WTC11 (cell line): ENCODE data around the gene LSR. TPM values are rescaled to one million over a fixed set of nuclear protein-coding genes. Genes with fewer than 3 reads are reported as not detected.

Experiments used
- ATAC-seq: fragments of 200-7000 bp; cut with Tn5 transposase; 2 replicates; pipeline ENCODE4 v1.10.0; 2021; ENCODE audit warnings: mild to moderate bottlenecking, moderate library complexity
- CTCF ChIA-PET: fragments of 300-600 bp; sonication (Branson Sonifier 250); formaldehyde crosslinking; loops from one replicate; lab custom pipeline; 2021; ENCODE audit warnings: antibody characterized with exemption; lab: Charles Lee
- POLR2A ChIA-PET: fragments of 350-600 bp; sonication (Branson Sonifier 250); formaldehyde crosslinking; loops from one replicate; lab custom pipeline; 2021; ENCODE audit warnings: antibody characterized with exemption; lab: Charles Lee
- DNase-seq: peaks from one replicate; pipeline ENCODE4 v3.0.0; 2021; ENCODE audit warnings: low spot score
- H3K27ac Mint-ChIP-seq: 2 replicates; pipeline ENCODE4 v1.8.0; 2021; ENCODE audit warnings: mixed read lengths
- H3K27me3 Mint-ChIP-seq: 2 replicates; pipeline ENCODE4 v1.8.0; 2021; ENCODE audit warnings: low read depth, mild to moderate bottlenecking, moderate library complexity, mixed read lengths
- H3K36me3 Mint-ChIP-seq: 2 replicates; pipeline ENCODE4 v1.8.0; 2021; ENCODE audit warnings: mixed read lengths
- H3K4me1 Mint-ChIP-seq: 2 replicates; pipeline ENCODE4 v1.8.0; 2022; ENCODE audit warnings: mixed read lengths
- H3K4me3 Mint-ChIP-seq: 2 replicates; pipeline ENCODE4 v1.8.0; 2021; ENCODE audit warnings: mild to moderate bottlenecking, moderate library complexity, mixed read lengths
- H3K9me3 Mint-ChIP-seq: 2 replicates; pipeline ENCODE4 v1.8.0; 2021; ENCODE audit warnings: mixed read lengths
- EMX1 ChIP-seq: fragments of 250-450 bp; sonication (Bioruptor Pico); IDR thresholded peaks from 2 replicates; pipeline ENCODE4 v1.8.0; 2021; ENCODE audit warnings: mild to moderate bottlenecking
- FOXJ3 ChIP-seq: sonication (generic); formaldehyde crosslinking; IDR thresholded peaks from 2 replicates; pipeline ENCODE4 v1.9.0; 2021; ENCODE audit warnings: missing genetic modification reagents, mild to moderate bottlenecking, borderline replicate concordance
- JUN ChIP-seq: sonication (generic); formaldehyde crosslinking; IDR thresholded peaks from 2 replicates; pipeline ENCODE4 v1.8.0; 2023; ENCODE audit warnings: mild to moderate bottlenecking, missing genetic modification reagents
- MXD4 ChIP-seq: fragments of 250-450 bp; sonication (Bioruptor Pico); IDR thresholded peaks from 2 replicates; pipeline ENCODE4 v1.8.0; 2021; ENCODE audit warnings: mild to moderate bottlenecking, moderate library complexity, borderline replicate concordance
- NR1H2 ChIP-seq: sonication (generic); formaldehyde crosslinking; IDR thresholded peaks from 2 replicates; pipeline ENCODE4 v1.9.0; 2021; ENCODE audit warnings: mild to moderate bottlenecking, moderate library complexity, missing genetic modification reagents
- OVOL2 ChIP-seq: fragments of 250-450 bp; sonication (Bioruptor Pico); IDR thresholded peaks from 2 replicates; pipeline ENCODE4 v1.9.0; 2021; ENCODE audit warnings: mild to moderate bottlenecking, borderline replicate concordance
- TCF7 ChIP-seq: sonication (generic); formaldehyde crosslinking; IDR thresholded peaks from 2 replicates; pipeline ENCODE4 v1.8.0; 2022; ENCODE audit warnings: mild to moderate bottlenecking, low read depth, missing genetic modification reagents, moderate library complexity
- TEAD1 ChIP-seq: sonication (generic); formaldehyde crosslinking; IDR thresholded peaks from 2 replicates; pipeline ENCODE4 v1.8.0; 2022; ENCODE audit warnings: mild to moderate bottlenecking, missing genetic modification reagents
- TEAD4 ChIP-seq: sonication (generic); formaldehyde crosslinking; IDR thresholded peaks from 2 replicates; pipeline ENCODE4 v1.8.0; 2022; ENCODE audit warnings: mild to moderate bottlenecking, missing genetic modification reagents
- total RNA-seq: library from RNA; stranded (reverse); gene quantifications from 3 replicates; pipeline ENCODE4 v1.2.3, GENCODE V29; 2021
- TF ChIP-seq, protein P1 (sequence below): sonication (generic); formaldehyde crosslinking; IDR thresholded peaks from 2 replicates; pipeline ENCODE4 v1.8.1; 2022; ENCODE audit warnings: low read depth, missing genetic modification reagents, borderline replicate concordance
- TF ChIP-seq, protein P2 (sequence below): sonication (generic); formaldehyde crosslinking; IDR thresholded peaks from 2 replicates; pipeline ENCODE4 v1.8.0; 2023; ENCODE audit warnings: missing genetic modification reagents
- TF ChIP-seq, protein P3 (sequence below): sonication (generic); formaldehyde crosslinking; IDR thresholded peaks from 2 replicates; pipeline ENCODE4 v1.8.1; 2022; ENCODE audit warnings: mild to moderate bottlenecking, missing genetic modification reagents, moderate library complexity, borderline replicate concordance
- TF ChIP-seq, protein P4 (sequence below): sonication (generic); formaldehyde crosslinking; IDR thresholded peaks from 2 replicates; pipeline ENCODE4 v1.8.1; 2023; ENCODE audit warnings: mild to moderate bottlenecking, missing genetic modification reagents
- TF ChIP-seq, protein P5 (sequence below): fragments of 250-450 bp; sonication (Bioruptor Pico); IDR thresholded peaks from 2 replicates; pipeline ENCODE4 v1.9.0; 2021; ENCODE audit warnings: mild to moderate bottlenecking
- TF ChIP-seq, protein P6 (sequence below): sonication (generic); formaldehyde crosslinking; IDR thresholded peaks from 2 replicates; pipeline ENCODE4 v1.8.0; 2023; ENCODE audit warnings: mild to moderate bottlenecking, missing genetic modification reagents

LSR gene
- total RNA-seq, 1 experiment from 2014 or later, result 130 TPM

DNA sequence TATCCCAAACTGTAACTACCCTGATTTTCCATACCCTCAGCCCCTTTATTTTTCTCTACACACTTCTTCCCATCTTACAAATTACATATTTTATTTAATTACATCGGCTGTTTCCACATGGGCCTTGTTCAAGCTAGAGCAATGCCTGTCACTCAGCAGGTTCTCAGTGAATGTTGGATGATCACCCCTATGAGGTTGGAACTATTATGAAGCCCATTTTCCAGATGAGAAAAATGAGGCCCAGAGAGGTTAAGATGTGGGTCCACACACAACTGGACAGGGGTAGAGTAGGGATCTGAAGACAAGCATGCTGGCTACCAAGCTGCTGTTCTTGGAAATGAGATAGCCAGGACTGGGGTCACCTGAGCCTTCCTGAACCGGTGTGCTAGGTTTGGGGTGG lies 53.2 kb downstream of the LSR start (continued):
- TF ChIP-seq, protein P1, sequence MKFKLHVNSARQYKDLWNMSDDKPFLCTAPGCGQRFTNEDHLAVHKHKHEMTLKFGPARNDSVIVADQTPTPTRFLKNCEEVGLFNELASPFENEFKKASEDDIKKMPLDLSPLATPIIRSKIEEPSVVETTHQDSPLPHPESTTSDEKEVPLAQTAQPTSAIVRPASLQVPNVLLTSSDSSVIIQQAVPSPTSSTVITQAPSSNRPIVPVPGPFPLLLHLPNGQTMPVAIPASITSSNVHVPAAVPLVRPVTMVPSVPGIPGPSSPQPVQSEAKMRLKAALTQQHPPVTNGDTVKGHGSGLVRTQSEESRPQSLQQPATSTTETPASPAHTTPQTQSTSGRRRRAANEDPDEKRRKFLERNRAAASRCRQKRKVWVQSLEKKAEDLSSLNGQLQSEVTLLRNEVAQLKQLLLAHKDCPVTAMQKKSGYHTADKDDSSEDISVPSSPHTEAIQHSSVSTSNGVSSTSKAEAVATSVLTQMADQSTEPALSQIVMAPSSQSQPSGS (CRISPR knock-in tag), result no peak

DNA sequence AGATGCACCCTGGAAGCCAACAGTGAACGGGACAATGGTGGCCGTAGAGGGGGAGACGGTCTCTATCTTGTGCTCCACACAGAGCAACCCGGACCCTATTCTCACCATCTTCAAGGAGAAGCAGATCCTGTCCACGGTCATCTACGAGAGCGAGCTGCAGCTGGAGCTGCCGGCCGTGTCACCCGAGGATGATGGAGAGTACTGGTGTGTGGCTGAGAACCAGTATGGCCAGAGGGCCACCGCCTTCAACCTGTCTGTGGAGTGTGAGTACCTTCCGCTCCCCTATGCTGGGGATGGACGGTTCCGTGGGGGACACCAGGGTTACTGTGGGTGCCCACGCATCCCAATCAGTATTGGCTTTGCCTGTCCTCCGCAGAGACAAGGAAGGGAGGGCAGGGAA lies 53.6 kb downstream of the LSR start:
- ChIA-PET CTCF (interaction anchor here (0.6 kb wide), 1 partner anchor 13 kb away, joined by 3 read pairs; no protein-coding TSS in a partner anchor), POLR2A (no interaction called here)
- no peaks in the 10 kb centered on the region for H3K4me1 Mint-ChIP-seq
- H3K36me3 Mint-ChIP-seq, result no peaks in the 10 kb centered on the region
- no peak for TF ChIP-seq NR1H2 (CRISPR knock-in tag)
- TF ChIP-seq, protein P2, sequence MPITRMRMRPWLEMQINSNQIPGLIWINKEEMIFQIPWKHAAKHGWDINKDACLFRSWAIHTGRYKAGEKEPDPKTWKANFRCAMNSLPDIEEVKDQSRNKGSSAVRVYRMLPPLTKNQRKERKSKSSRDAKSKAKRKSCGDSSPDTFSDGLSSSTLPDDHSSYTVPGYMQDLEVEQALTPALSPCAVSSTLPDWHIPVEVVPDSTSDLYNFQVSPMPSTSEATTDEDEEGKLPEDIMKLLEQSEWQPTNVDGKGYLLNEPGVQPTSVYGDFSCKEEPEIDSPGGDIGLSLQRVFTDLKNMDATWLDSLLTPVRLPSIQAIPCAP (CRISPR knock-in tag), result no peak
- no peak for TF ChIP-seq FOXJ3 (CRISPR knock-in tag)
- TF ChIP-seq TEAD1 (CRISPR knock-in tag), result no peak
- TF ChIP-seq JUN (CRISPR knock-in tag), result no peak
- TF ChIP-seq, protein P1 (CRISPR knock-in tag), result no peak
- TF ChIP-seq EMX1 (CRISPR knock-in tag), result no peak
- no peak for TF ChIP-seq TEAD4
- TF ChIP-seq, protein P3, sequence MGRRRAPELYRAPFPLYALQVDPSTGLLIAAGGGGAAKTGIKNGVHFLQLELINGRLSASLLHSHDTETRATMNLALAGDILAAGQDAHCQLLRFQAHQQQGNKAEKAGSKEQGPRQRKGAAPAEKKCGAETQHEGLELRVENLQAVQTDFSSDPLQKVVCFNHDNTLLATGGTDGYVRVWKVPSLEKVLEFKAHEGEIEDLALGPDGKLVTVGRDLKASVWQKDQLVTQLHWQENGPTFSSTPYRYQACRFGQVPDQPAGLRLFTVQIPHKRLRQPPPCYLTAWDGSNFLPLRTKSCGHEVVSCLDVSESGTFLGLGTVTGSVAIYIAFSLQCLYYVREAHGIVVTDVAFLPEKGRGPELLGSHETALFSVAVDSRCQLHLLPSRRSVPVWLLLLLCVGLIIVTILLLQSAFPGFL (CRISPR knock-in tag), result no peak
- TF ChIP-seq OVOL2 (CRISPR knock-in tag), result no peak
- TF ChIP-seq MXD4 (CRISPR knock-in tag), result no peak
- TF ChIP-seq, protein P4, sequence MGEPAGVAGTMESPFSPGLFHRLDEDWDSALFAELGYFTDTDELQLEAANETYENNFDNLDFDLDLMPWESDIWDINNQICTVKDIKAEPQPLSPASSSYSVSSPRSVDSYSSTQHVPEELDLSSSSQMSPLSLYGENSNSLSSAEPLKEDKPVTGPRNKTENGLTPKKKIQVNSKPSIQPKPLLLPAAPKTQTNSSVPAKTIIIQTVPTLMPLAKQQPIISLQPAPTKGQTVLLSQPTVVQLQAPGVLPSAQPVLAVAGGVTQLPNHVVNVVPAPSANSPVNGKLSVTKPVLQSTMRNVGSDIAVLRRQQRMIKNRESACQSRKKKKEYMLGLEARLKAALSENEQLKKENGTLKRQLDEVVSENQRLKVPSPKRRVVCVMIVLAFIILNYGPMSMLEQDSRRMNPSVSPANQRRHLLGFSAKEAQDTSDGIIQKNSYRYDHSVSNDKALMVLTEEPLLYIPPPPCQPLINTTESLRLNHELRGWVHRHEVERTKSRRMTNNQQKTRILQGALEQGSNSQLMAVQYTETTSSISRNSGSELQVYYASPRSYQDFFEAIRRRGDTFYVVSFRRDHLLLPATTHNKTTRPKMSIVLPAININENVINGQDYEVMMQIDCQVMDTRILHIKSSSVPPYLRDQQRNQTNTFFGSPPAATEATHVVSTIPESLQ, result no peak
- TF ChIP-seq, protein P5, sequence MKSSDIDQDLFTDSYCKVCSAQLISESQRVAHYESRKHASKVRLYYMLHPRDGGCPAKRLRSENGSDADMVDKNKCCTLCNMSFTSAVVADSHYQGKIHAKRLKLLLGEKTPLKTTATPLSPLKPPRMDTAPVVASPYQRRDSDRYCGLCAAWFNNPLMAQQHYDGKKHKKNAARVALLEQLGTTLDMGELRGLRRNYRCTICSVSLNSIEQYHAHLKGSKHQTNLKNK (CRISPR knock-in tag), result no peak
- TF ChIP-seq TCF7 (CRISPR knock-in tag), result no peak
- TF ChIP-seq, protein P6, sequence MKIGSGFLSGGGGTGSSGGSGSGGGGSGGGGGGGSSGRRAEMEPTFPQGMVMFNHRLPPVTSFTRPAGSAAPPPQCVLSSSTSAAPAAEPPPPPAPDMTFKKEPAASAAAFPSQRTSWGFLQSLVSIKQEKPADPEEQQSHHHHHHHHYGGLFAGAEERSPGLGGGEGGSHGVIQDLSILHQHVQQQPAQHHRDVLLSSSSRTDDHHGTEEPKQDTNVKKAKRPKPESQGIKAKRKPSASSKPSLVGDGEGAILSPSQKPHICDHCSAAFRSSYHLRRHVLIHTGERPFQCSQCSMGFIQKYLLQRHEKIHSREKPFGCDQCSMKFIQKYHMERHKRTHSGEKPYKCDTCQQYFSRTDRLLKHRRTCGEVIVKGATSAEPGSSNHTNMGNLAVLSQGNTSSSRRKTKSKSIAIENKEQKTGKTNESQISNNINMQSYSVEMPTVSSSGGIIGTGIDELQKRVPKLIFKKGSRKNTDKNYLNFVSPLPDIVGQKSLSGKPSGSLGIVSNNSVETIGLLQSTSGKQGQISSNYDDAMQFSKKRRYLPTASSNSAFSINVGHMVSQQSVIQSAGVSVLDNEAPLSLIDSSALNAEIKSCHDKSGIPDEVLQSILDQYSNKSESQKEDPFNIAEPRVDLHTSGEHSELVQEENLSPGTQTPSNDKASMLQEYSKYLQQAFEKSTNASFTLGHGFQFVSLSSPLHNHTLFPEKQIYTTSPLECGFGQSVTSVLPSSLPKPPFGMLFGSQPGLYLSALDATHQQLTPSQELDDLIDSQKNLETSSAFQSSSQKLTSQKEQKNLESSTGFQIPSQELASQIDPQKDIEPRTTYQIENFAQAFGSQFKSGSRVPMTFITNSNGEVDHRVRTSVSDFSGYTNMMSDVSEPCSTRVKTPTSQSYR, result no peak
- DNase-seq (no peak), ATAC-seq (no peak)
- no peaks in the 10 kb centered on the region; the same call in 1 of the 2 replicates for H3K27me3 Mint-ChIP-seq
- H3K9me3 Mint-ChIP-seq, result no peaks in the 10 kb centered on the region; the same call in 1 of the 2 replicates
- H3K27ac Mint-ChIP-seq, result no peak overlapping the region
- no peak overlapping the region for H3K4me3 Mint-ChIP-seq
